ENCODE measurements around the gene ALG2. TPM values are rescaled to one million over a fixed set of nuclear protein-coding genes. Genes with fewer than 3 reads are reported as not detected.

Gene ALG2
- total and polyA plus RNA-seq, 2 donors from 2014 or later = 38.7 to 40.5 TPM

- intact Hi-C loops (cut with DNase I) = no loop called here
- FAIRE-seq (no peak), DNase-seq (no peak)
These were observed 5.7 kb downstream of the ALG2 start for GRCh38 chr9:99216073-99216472.

GRCh38 chr9:99213197-99213596 lies 8.5 kb downstream of the ALG2 start:
- DNase-seq (no peak), FAIRE-seq (no peak)
- no peak overlapping the region for H3K4me3 ChIP-seq (ENCODE audit: low read length in 3 of 3)
- intact Hi-C loops (cut with DNase I) = no loop called here
- no peaks in the 10 kb centered on the region for H3K27me3 ChIP-seq (ENCODE audit: control insufficient read depth, insufficient read depth, low read length)
- peaks cover 0 to 7% (median 0%) of the 10 kb centered on the region in 3 donors for H3K36me3 ChIP-seq (ENCODE audit: control insufficient read depth in 2 of 3, insufficient read depth in 3 of 3, low read length in 3 of 3)
- no peak for TF ChIP-seq CTCF (IDR thresholded peaks at IDR 0.05; ENCODE audit: borderline replicate concordance, extremely low read depth, insufficient read depth)
- H3K9me3 ChIP-seq (ENCODE audit: control insufficient read depth in 2 of 3, insufficient read depth in 1 of 3, low read length in 3 of 3) = no peaks in the 10 kb centered on the region
- H3K27ac ChIP-seq (ENCODE audit: low read depth in 2 of 2, low read length in 2 of 2) = no peak overlapping the region
- H3K4me1 ChIP-seq (ENCODE audit: control insufficient read depth in 2 of 3, insufficient read depth in 2 of 3, low read depth in 1 of 3, low read length in 3 of 3) = no peaks in the 10 kb centered on the region
- H3K9ac ChIP-seq (ENCODE audit: low read length in 3 of 3) = no peak overlapping the region

More at GRCh38 chr9:99216073-99216472, 5.7 kb downstream of the ALG2 start:
- no peak for TF ChIP-seq CTCF (IDR thresholded peaks at IDR 0.05; ENCODE audit: borderline replicate concordance, extremely low read depth, insufficient read depth)
- H3K36me3 ChIP-seq (ENCODE audit: control insufficient read depth in 2 of 3, insufficient read depth in 3 of 3, low read length in 3 of 3) = peaks cover 0 to 7% (median 0%) of the 10 kb centered on the region in 3 donors
- H3K9ac ChIP-seq (ENCODE audit: low read length in 3 of 3) = no peak overlapping the region
- no peak overlapping the region for H3K4me3 ChIP-seq (ENCODE audit: low read length in 3 of 3)
- H3K27ac ChIP-seq (ENCODE audit: low read depth in 2 of 2, low read length in 2 of 2) = no peak overlapping the region
- H3K4me1 ChIP-seq (ENCODE audit: control insufficient read depth in 2 of 3, insufficient read depth in 2 of 3, low read depth in 1 of 3, low read length in 3 of 3) = peaks cover 0 to 10% (median 0%) of the 10 kb centered on the region in 3 donors
- H3K9me3 ChIP-seq (ENCODE audit: control insufficient read depth in 2 of 3, insufficient read depth in 1 of 3, low read length in 3 of 3) = no peaks in the 10 kb centered on the region
- H3K27me3 ChIP-seq (ENCODE audit: control insufficient read depth, insufficient read depth, low read length) = no peaks in the 10 kb centered on the region

- Histone ChIP-seq H3K9me3 (ENCODE audit: control insufficient read depth in 2 of 3, insufficient read depth in 1 of 3, low read length in 3 of 3) (no peaks in the 10 kb centered on the region), H3K4me1 (ENCODE audit: control insufficient read depth in 2 of 3, insufficient read depth in 2 of 3, low read depth in 1 of 3, low read length in 3 of 3) (no peaks in the 10 kb centered on the region), H3K9ac (ENCODE audit: low read length in 3 of 3) (no peak overlapping the region), H3K27ac (ENCODE audit: low read depth in 2 of 2, low read length in 2 of 2) (no peak overlapping the region), H3K27me3 (ENCODE audit: control insufficient read depth, insufficient read depth, low read length) (no peaks in the 10 kb centered on the region), H3K4me3 (ENCODE audit: low read length in 3 of 3) (no peak overlapping the region), H3K36me3 (ENCODE audit: control insufficient read depth in 2 of 3, insufficient read depth in 3 of 3, low read length in 3 of 3) (peaks cover 0 to 4% (median 0%) of the 10 kb centered on the region in 3 donors)
- no peak for DNase-seq
- FAIRE-seq = no peak
- intact Hi-C loops (cut with DNase I) = no loop called here
- TF ChIP-seq CTCF (IDR thresholded peaks at IDR 0.05; ENCODE audit: borderline replicate concordance, extremely low read depth, insufficient read depth) = no peak
These were observed 10.0 kb downstream of the ALG2 start for GRCh38 chr9:99211746-99212145.

- no peaks in the 10 kb centered on the region for H3K9me3 ChIP-seq (ENCODE audit: control insufficient read depth in 2 of 3, insufficient read depth in 1 of 3, low read length in 3 of 3)
- H3K36me3 ChIP-seq (ENCODE audit: control insufficient read depth in 2 of 3, insufficient read depth in 3 of 3, low read length in 3 of 3) = peaks cover 0 to 4% (median 0%) of the 10 kb centered on the region in 3 donors
- H3K4me3 ChIP-seq (ENCODE audit: low read length in 3 of 3) = no peak overlapping the region
- no peak for TF ChIP-seq CTCF (IDR thresholded peaks at IDR 0.05; ENCODE audit: borderline replicate concordance, extremely low read depth, insufficient read depth)
- FAIRE-seq (no peak), DNase-seq (no peak)
- H3K27ac ChIP-seq (ENCODE audit: low read depth in 2 of 2, low read length in 2 of 2) = no peak overlapping the region
- H3K27me3 ChIP-seq (ENCODE audit: control insufficient read depth, insufficient read depth, low read length) = no peaks in the 10 kb centered on the region
- no peaks in the 10 kb centered on the region for H3K4me1 ChIP-seq (ENCODE audit: control insufficient read depth in 2 of 3, insufficient read depth in 2 of 3, low read depth in 1 of 3, low read length in 3 of 3)
- intact Hi-C loops (cut with DNase I) = no loop called here
- H3K9ac ChIP-seq (ENCODE audit: low read length in 3 of 3) = no peak overlapping the region
These were observed 11.2 kb downstream of the ALG2 start for GRCh38 chr9:99210572-99210971.

Measured in kidney (tissue), 14 donors.